HCT116 (cell line): ENCODE measurements around the gene IFT52. TPM values are rescaled to one million over a fixed set of nuclear protein-coding genes. Genes with fewer than 3 reads are reported as not detected.

Experiments
- ATAC-seq: fragments of 200-7000 bp; cut with Tn5 transposase; 2 replicates; pipeline ENCODE4 v1.9.1; 2020; ENCODE audit warnings: mild to moderate bottlenecking, moderate library complexity
- BruUV-seq: library from RNA; stranded (reverse); fragments of 400-500 nt; replicated peaks from 2 replicates; lab custom pipeline; 2021; lab: Mats Ljungman, UMichigan
- CTCF ChIA-PET: fragments of 300-600 bp; sonication (Branson Sonifier 250); formaldehyde crosslinking; loops from one replicate; lab custom pipeline; 2021; ENCODE audit warnings: antibody characterized with exemption; lab: Charles Lee
- POLR2A ChIA-PET: fragments of 300-600, 350-600 bp; sonication (Branson Sonifier 250); formaldehyde crosslinking; loops from one replicate; lab custom pipeline; 2021; ENCODE audit warnings: antibody characterized with exemption; lab: Charles Lee
- RAD21 ChIA-PET, 2 experiments: fragments of 300-600 bp; sonication (Branson Sonifier 250); formaldehyde crosslinking; loops; one replicate each; lab custom pipeline; 2023; ENCODE audit warnings: low total read pairs in 2 of 2; ENCODE audit not compliant: uncharacterized antibody in 2 of 2, unreplicated experiment in 2 of 2, low non-redundant PET in 1 of 2; lab: Charles Lee
- DNase-seq: peaks from one replicate; pipeline ENCODE4 v3.0.0-alpha.2; 2010; ENCODE audit warnings: low read depth, low spot score
- H2AFZ ChIP-seq: fragments of 200-600 bp; shearing (Covaris generic), sonication (generic); 2 replicates; pipeline ENCODE4 v1.6.1; 2017; ENCODE audit warnings: low read depth, mixed run types, mixed read lengths, antibody characterized with exemption, low read length; ENCODE audit not compliant: poor library complexity, severe bottlenecking
- H3K27ac ChIP-seq: 2 replicates; pipeline ENCODE4 v1.5.1; 2012; ENCODE audit warnings: low read depth, low read length
- H3K27me3 ChIP-seq: fragments of 200-600 bp; sonication (generic); 2 replicates; pipeline ENCODE4 v1.6.1; 2016; ENCODE audit warnings: mixed run types, low read length, mixed read lengths; ENCODE audit not compliant: insufficient read depth
- H3K36me3 ChIP-seq, 2 experiments: fragments of 200-500 bp in 1 of 2; fragments of 200-600 bp in 1 of 2; sonication (Bioruptor generic) in 1 of 2; sonication (generic) in 1 of 2; 2 replicates each; pipeline versions ENCODE4 v1.5.1 to v1.6.1; 2014 to 2016; ENCODE audit warnings: low read length in 2 of 2, inconsistent platforms in 1 of 2, mixed read lengths in 1 of 2, mixed run types in 1 of 2; ENCODE audit not compliant: insufficient read depth in 2 of 2, control insufficient read depth in 1 of 2
- H3K4me1 ChIP-seq, 2 experiments: fragments of 200-600 bp in 1 of 2; sonication (generic) in 1 of 2; 2 replicates each; pipeline versions ENCODE4 v1.5.1 to v1.6.1; 2012 to 2017; ENCODE audit warnings: low read length in 2 of 2, inconsistent platforms in 1 of 2, mild to moderate bottlenecking in 1 of 2, mixed read lengths in 1 of 2, mixed run types in 1 of 2, moderate library complexity in 1 of 2; ENCODE audit not compliant: insufficient read depth in 2 of 2, control insufficient read depth in 1 of 2
- H3K4me2 ChIP-seq: fragments of 200-600 bp; sonication (generic); 2 replicates; pipeline ENCODE4 v1.6.1; 2017; ENCODE audit warnings: mixed run types, low read length, mixed read lengths
- H3K4me3 ChIP-seq, 2 experiments: fragments of 200-600 bp in 1 of 2; sonication (generic) in 1 of 2; replicated peaks in 1 of 2; 2 replicates each; pipeline ENCODE4 v1.5.1; 2011 to 2016; ENCODE audit warnings: low read length in 2 of 2, control low read depth in 1 of 2, low read depth in 1 of 2, mild to moderate bottlenecking in 1 of 2, mixed read lengths in 1 of 2, mixed run types in 1 of 2
- H3K79me2 ChIP-seq: fragments of 200-600 bp; sonication (generic); 2 replicates; pipeline ENCODE4 v1.6.1; 2017; ENCODE audit warnings: mild to moderate bottlenecking, mixed run types, low read length, moderate library complexity, mixed read lengths; ENCODE audit not compliant: insufficient read depth
- H3K9ac ChIP-seq: fragments of 200-600 bp; sonication (generic); 2 replicates; pipeline ENCODE4 v1.6.1; 2016; ENCODE audit warnings: low read length, mixed read lengths
- H3K9me2 ChIP-seq: fragments of 200-600 bp; sonication (generic), shearing (Covaris generic); 2 replicates; pipeline ENCODE4 v1.6.1; 2017; ENCODE audit warnings: mixed run types, mild to moderate bottlenecking, moderate library complexity; ENCODE audit not compliant: insufficient read depth
- H3K9me3 ChIP-seq, 2 experiments: fragments of 200-500 bp in 1 of 2; fragments of 200-600 bp in 1 of 2; sonication (Bioruptor generic) in 1 of 2; sonication (generic) in 1 of 2; 2 replicates each; pipeline ENCODE4 v1.6.1; 2014 to 2017; ENCODE audit warnings: low read length in 2 of 2, mixed read lengths in 2 of 2, inconsistent platforms in 1 of 2, low read depth in 1 of 2, mild to moderate bottlenecking in 1 of 2, mixed run types in 1 of 2, moderate library complexity in 1 of 2; ENCODE audit not compliant: control insufficient read depth in 1 of 2, insufficient read depth in 1 of 2
- H4K20me1 ChIP-seq: fragments of 200-600 bp; sonication (generic), shearing (Covaris generic); 2 replicates; pipeline ENCODE4 v1.6.1; 2017; ENCODE audit warnings: mixed run types, mild to moderate bottlenecking, moderate library complexity; ENCODE audit not compliant: insufficient read depth
- YY1 ChIP-seq: IDR thresholded peaks from 2 replicates; pipeline ENCODE4 v1.6.1; 2011; ENCODE audit warnings: low read length, low read depth, moderate library complexity, mild to moderate bottlenecking; ENCODE audit not compliant: insufficient replicate concordance; ENCODE audit errors: extremely low read depth
- intact Hi-C: fragments of 100-400 bp; cut with micrococcal nuclease; formaldehyde crosslinking; loops from 2 replicates; pipeline ENCODE4 v1.10.0; 2022
- total RNA-seq: library from RNA; stranded (reverse); gene quantifications from one replicate; pipeline ENCODE4 v1.2.1, GENCODE V29; 2021; ENCODE audit not compliant: unreplicated experiment
- TF ChIP-seq, protein P1 (sequence below), 3 experiments: fragments of 200-600 bp in 1 of 3; sonication (generic) in 1 of 3; IDR thresholded peaks in 2 of 3; conservative IDR thresholded peaks in 1 of 3; 2 replicates each; pipeline ENCODE4 v1.5.1; 2012 to 2017; ENCODE audit warnings: low read depth in 2 of 3, low read length in 2 of 3, antibody characterized with exemption in 1 of 3, borderline replicate concordance in 1 of 3, control low read depth in 1 of 3, mild to moderate bottlenecking in 1 of 3, mixed read lengths in 1 of 3, mixed run types in 1 of 3, moderate library complexity in 1 of 3; ENCODE audit not compliant: insufficient read depth in 1 of 3
- TF ChIP-seq, protein P2 (sequence below): IDR thresholded peaks from 2 replicates; pipeline ENCODE4 v1.6.1; 2011; ENCODE audit warnings: mild to moderate bottlenecking, low read length, moderate library complexity; ENCODE audit not compliant: insufficient replicate concordance; ENCODE audit errors: extremely low read depth

Gene IFT52
- total RNA-seq, 1 experiment from 2014 or later, result 29.0 TPM

DNA sequence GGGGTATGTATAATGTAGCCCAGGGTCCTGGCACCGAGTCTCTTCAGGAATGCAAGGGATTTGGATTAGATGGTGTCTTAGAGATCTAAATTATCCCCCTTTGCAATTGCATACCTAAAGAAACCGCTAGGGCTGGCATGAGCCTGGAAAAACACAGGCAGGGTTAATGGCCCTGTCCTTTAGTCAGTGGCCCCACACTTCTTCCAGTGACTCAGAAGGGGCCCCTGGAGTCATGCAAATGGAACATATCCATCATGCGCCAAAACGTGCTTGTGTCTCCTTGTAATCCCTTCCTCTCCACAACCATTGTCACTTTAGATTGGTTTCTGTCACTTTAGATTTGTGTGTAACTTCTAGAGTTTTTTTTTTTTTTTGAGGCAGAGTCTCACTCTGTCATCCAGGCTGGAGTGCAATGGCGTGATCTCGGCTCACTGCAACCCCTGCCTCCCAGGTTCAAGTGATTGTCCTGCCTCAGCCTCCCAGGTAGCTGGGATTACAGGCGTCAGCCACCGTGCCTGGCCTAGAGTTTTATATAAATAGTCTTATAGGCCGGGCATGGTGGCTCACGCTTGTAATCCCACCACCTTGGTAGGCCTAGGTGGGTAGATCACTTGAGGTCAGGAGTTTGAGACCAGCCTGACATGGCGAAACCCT is 67.5 kb downstream of the IFT52 start:
- peaks cover 8 to 11% of the 10 kb centered on the region in 2 experiments for H3K4me1 ChIP-seq
- DNase-seq (no peak), ATAC-seq (peak; percentile 41)
- peak overlapping the region; percentile 82 for H3K27ac ChIP-seq
- H3K79me2 ChIP-seq, result no peaks in the 10 kb centered on the region
- H4K20me1 ChIP-seq, result no peaks in the 10 kb centered on the region
- ChIA-PET POLR2A (interaction anchor here (0.6 kb wide), 1 partner anchor 206 kb away, joined by 3 read pairs; no protein-coding TSS in a partner anchor), RAD21 (no interaction called here), CTCF (no interaction called here)
- peak overlapping the region; percentile 90 for H3K4me2 ChIP-seq
- H3K9ac ChIP-seq, result peak overlapping the region; percentile 88
- TF ChIP-seq, protein P1, sequence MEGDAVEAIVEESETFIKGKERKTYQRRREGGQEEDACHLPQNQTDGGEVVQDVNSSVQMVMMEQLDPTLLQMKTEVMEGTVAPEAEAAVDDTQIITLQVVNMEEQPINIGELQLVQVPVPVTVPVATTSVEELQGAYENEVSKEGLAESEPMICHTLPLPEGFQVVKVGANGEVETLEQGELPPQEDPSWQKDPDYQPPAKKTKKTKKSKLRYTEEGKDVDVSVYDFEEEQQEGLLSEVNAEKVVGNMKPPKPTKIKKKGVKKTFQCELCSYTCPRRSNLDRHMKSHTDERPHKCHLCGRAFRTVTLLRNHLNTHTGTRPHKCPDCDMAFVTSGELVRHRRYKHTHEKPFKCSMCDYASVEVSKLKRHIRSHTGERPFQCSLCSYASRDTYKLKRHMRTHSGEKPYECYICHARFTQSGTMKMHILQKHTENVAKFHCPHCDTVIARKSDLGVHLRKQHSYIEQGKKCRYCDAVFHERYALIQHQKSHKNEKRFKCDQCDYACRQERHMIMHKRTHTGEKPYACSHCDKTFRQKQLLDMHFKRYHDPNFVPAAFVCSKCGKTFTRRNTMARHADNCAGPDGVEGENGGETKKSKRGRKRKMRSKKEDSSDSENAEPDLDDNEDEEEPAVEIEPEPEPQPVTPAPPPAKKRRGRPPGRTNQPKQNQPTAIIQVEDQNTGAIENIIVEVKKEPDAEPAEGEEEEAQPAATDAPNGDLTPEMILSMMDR (IDR thresholded peaks at IDR 0.05 in 2 of 3, conservative IDR thresholded peaks at IDR 0.05 in 1 of 3; ENCODE audit: borderline replicate concordance in 1 of 3, insufficient read depth in 1 of 3, low read depth in 2 of 3, low read length in 2 of 3), result peak in 2 of 3 experiments; percentile 27 to 35; a peak in 3 of 6 replicates
- TF ChIP-seq, protein P2, sequence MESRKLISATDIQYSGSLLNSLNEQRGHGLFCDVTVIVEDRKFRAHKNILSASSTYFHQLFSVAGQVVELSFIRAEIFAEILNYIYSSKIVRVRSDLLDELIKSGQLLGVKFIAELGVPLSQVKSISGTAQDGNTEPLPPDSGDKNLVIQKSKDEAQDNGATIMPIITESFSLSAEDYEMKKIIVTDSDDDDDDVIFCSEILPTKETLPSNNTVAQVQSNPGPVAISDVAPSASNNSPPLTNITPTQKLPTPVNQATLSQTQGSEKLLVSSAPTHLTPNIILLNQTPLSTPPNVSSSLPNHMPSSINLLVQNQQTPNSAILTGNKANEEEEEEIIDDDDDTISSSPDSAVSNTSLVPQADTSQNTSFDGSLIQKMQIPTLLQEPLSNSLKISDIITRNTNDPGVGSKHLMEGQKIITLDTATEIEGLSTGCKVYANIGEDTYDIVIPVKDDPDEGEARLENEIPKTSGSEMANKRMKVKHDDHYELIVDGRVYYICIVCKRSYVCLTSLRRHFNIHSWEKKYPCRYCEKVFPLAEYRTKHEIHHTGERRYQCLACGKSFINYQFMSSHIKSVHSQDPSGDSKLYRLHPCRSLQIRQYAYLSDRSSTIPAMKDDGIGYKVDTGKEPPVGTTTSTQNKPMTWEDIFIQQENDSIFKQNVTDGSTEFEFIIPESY, result no peak
- TF ChIP-seq YY1, result no peak
- peak overlapping the region; percentile 76 to 93 for H3K4me3 ChIP-seq
- H3K9me2 ChIP-seq, result no peaks in the 10 kb centered on the region
- no peaks in the 10 kb centered on the region for H3K9me3 ChIP-seq
- H2AFZ ChIP-seq, result no peak overlapping the region
- H3K27me3 ChIP-seq, result no peaks in the 10 kb centered on the region
- BruUV-seq, result no TSS peak
- H3K36me3 ChIP-seq, result no peaks in the 10 kb centered on the region
- intact Hi-C loops, result no loop called here
